Measurements from ENCODE around the gene MUC5AC. TPM values are rescaled to one million over a fixed set of nuclear protein-coding genes. Genes with fewer than 3 reads are reported as not detected.

The MUC5AC gene
- total RNA-seq, 1 donor from 2014 or later, result not detected

- DNase-seq (ENCODE audit: extremely low spot score in 2 of 2), result no peak
- no peaks in the 10 kb centered on the region for H3K27me3 ChIP-seq
- no peaks in the 10 kb centered on the region for H3K9me3 ChIP-seq
- H3K36me3 ChIP-seq, result no peaks in the 10 kb centered on the region
- intact Hi-C loops (cut with DNase I), result loop anchor here (1.0 kb wide), 1 partner anchor 136 kb away; no protein-coding TSS in a partner anchor
- TF ChIP-seq POLR2AphosphoS5 (IDR thresholded peaks at IDR 0.05; ENCODE audit: insufficient read depth in 1 of 2, low read depth in 1 of 2) (no peak), CTCF (IDR thresholded peaks at IDR 0.05) (no peak), POLR2A (IDR thresholded peaks at IDR 0.05) (no peak)
- no peak overlapping the region for H3K27ac ChIP-seq
- no peak overlapping the region for H3K4me3 ChIP-seq
- no peaks in the 10 kb centered on the region for H3K4me1 ChIP-seq
These were observed 62.4 kb downstream of the MUC5AC start for GRCh38 chr11:1219834-1220815.

- TF ChIP-seq POLR2A (IDR thresholded peaks at IDR 0.05) (no peak), CTCF (IDR thresholded peaks at IDR 0.05) (no peak), POLR2AphosphoS5 (IDR thresholded peaks at IDR 0.05; ENCODE audit: insufficient read depth in 1 of 2, low read depth in 1 of 2) (no peak)
- H3K4me3 ChIP-seq, result no peak overlapping the region
- no peaks in the 10 kb centered on the region for H3K4me1 ChIP-seq
- H3K27ac ChIP-seq, result no peak overlapping the region
- no peaks in the 10 kb centered on the region for H3K27me3 ChIP-seq
- intact Hi-C loops (cut with DNase I), result no loop called here
- no peaks in the 10 kb centered on the region for H3K9me3 ChIP-seq
- H3K36me3 ChIP-seq, result no peaks in the 10 kb centered on the region
- DNase-seq (ENCODE audit: extremely low spot score in 2 of 2), result no peak
These were observed 63.4 kb downstream of the MUC5AC start for GRCh38 chr11:1220941-1221721.

- Histone ChIP-seq H3K27ac (no peak overlapping the region), H3K9me3 (no peaks in the 10 kb centered on the region), H3K27me3 (no peaks in the 10 kb centered on the region), H3K36me3 (no peaks in the 10 kb centered on the region), H3K4me3 (no peak overlapping the region), H3K4me1 (no peaks in the 10 kb centered on the region)
- intact Hi-C loops (cut with DNase I), result no loop called here
- TF ChIP-seq POLR2A (IDR thresholded peaks at IDR 0.05) (no peak), POLR2AphosphoS5 (IDR thresholded peaks at IDR 0.05; ENCODE audit: insufficient read depth in 1 of 2, low read depth in 1 of 2) (no peak), CTCF (IDR thresholded peaks at IDR 0.05) (no peak)
- DNase-seq (ENCODE audit: extremely low spot score in 2 of 2), result no peak
These were observed 64.1 kb downstream of the MUC5AC start for GRCh38 chr11:1221848-1222311.

- no peak for DNase-seq (ENCODE audit: extremely low spot score in 2 of 2)
- no peak within 1 kb of the TSS for H3K4me3 ChIP-seq
These were observed 65.0 kb downstream of the MUC5AC start, which contains the start of gene MUC5B for GRCh38 chr11:1222491-1223345. Gene MUC5B, plus strand, starts transcription at chr11:1223066. Its CDS starts 58 bp downstream, at chr11:1223124.

More at GRCh38 chr11:1222491-1223345, 65.0 kb downstream of the MUC5AC start, which contains the start of gene MUC5B:
- TF ChIP-seq CTCF (IDR thresholded peaks at IDR 0.05), result no peak
- no peak for TF ChIP-seq POLR2AphosphoS5 (IDR thresholded peaks at IDR 0.05; ENCODE audit: insufficient read depth in 1 of 2, low read depth in 1 of 2)
- no peak for TF ChIP-seq POLR2A (IDR thresholded peaks at IDR 0.05)
- Histone ChIP-seq H3K4me1 (no peaks in the 10 kb centered on the region), H3K27ac (no peak within 1 kb of the TSS), H3K27me3 (no peaks in the 10 kb centered on the region), H3K9me3 (no peaks in the 10 kb centered on the region), H3K36me3 (no peaks in the 10 kb centered on the region)
- intact Hi-C loops (cut with DNase I), result no loop called here
